Mesothelial cell of epicardium (in vitro differentiated cells): Measurements from ENCODE around the gene PARD3. TPM values are rescaled to one million over a fixed set of nuclear protein-coding genes. Genes with fewer than 3 reads are reported as not detected.
"Not testable (repeated sequence)": the region's sequence is repeated elsewhere in the genome, so short reads cannot be mapped to it uniquely, and the experiment has no call there.

Experiments used
- DNase-seq, 2 experiments: peaks; one replicate each; pipeline ENCODE4 v3.0.0; 2021; ENCODE audit warnings: low spot score in 2 of 2; ENCODE audit not compliant: unreplicated experiment in 2 of 2
- H3K27ac Mint-ChIP-seq: 2 replicates; pipeline ENCODE4 v1.8.0; 2021; ENCODE audit warnings: mixed read lengths
- H3K27me3 Mint-ChIP-seq: 2 replicates; pipeline ENCODE4 v1.8.0; 2021; ENCODE audit warnings: low read depth, mixed read lengths
- H3K36me3 Mint-ChIP-seq: 2 replicates; pipeline ENCODE4 v1.8.0; 2021; ENCODE audit warnings: mixed read lengths
- H3K4me1 Mint-ChIP-seq: 2 replicates; pipeline ENCODE4 v1.8.0; 2021; ENCODE audit warnings: mixed read lengths
- H3K4me3 Mint-ChIP-seq: 2 replicates; pipeline ENCODE4 v1.8.0; 2021; ENCODE audit warnings: mild to moderate bottlenecking, moderate library complexity, mixed read lengths
- H3K9me3 Mint-ChIP-seq: 2 replicates; pipeline ENCODE4 v1.8.0; 2021; ENCODE audit warnings: mixed read lengths
- total RNA-seq: library from RNA; stranded (reverse); gene quantifications from 3 replicates; pipeline ENCODE4 v1.2.1, GENCODE V29; 2021
- TF ChIP-seq, protein P1 (sequence below): fragments of 200-600 bp; sonication (generic); IDR thresholded peaks from one replicate; pipeline ENCODE4 v1.5.0; 2021; ENCODE audit warnings: antibody characterized with exemption; ENCODE audit not compliant: unreplicated experiment

Gene PARD3
- total RNA-seq, 1 donor from 2014 or later, result 73.2 TPM

DNA sequence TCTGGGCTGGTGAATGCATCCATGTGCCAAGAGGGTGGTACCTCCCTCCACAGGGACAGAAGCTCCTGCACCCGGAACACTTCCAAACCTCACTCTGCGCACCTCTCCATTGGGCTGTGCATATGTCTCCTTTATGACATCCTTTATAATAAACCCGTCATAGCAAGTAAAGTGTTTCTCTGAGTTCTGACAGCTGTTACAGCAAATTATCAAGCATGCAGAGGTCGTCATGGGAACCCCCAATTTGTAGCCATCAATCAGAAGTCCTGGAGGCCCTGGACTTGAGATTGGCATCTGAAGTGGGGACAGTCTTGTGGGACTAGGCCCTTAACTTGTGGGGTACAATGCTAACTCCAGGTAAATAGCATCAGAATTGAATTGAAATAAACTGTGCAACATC is 29.4 kb upstream of the PARD3 start:
- no peaks in the 10 kb centered on the region for H3K9me3 Mint-ChIP-seq

GRCh38 chr10:34843470-34843869 is 28.4 kb upstream of the PARD3 start:
- H3K27me3 Mint-ChIP-seq, H3K4me3 Mint-ChIP-seq, H3K4me1 Mint-ChIP-seq, H3K9me3 Mint-ChIP-seq, H3K36me3 Mint-ChIP-seq, DNase-seq, H3K27ac Mint-ChIP-seq: not testable (repeated sequence)

More for the DNA sequence above, 29.4 kb upstream of the PARD3 start:
- Mint-ChIP-seq H3K27me3 (peaks cover 2% of the 10 kb centered on the region), H3K36me3 (no peaks in the 10 kb centered on the region), H3K4me1 (no peaks in the 10 kb centered on the region), H3K4me3 (no peak overlapping the region), H3K27ac (no peak overlapping the region)
- TF ChIP-seq, protein P1, sequence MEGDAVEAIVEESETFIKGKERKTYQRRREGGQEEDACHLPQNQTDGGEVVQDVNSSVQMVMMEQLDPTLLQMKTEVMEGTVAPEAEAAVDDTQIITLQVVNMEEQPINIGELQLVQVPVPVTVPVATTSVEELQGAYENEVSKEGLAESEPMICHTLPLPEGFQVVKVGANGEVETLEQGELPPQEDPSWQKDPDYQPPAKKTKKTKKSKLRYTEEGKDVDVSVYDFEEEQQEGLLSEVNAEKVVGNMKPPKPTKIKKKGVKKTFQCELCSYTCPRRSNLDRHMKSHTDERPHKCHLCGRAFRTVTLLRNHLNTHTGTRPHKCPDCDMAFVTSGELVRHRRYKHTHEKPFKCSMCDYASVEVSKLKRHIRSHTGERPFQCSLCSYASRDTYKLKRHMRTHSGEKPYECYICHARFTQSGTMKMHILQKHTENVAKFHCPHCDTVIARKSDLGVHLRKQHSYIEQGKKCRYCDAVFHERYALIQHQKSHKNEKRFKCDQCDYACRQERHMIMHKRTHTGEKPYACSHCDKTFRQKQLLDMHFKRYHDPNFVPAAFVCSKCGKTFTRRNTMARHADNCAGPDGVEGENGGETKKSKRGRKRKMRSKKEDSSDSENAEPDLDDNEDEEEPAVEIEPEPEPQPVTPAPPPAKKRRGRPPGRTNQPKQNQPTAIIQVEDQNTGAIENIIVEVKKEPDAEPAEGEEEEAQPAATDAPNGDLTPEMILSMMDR, result no peak
- DNase-seq, result no peak

- H3K27ac Mint-ChIP-seq, result no peak overlapping the region
- TF ChIP-seq, protein P1, result no peak
- H3K27me3 Mint-ChIP-seq, result peaks cover 9% of the 10 kb centered on the region
- no peak overlapping the region for H3K4me3 Mint-ChIP-seq
- no peaks in the 10 kb centered on the region for H3K4me1 Mint-ChIP-seq
- no peaks in the 10 kb centered on the region for H3K9me3 Mint-ChIP-seq
- DNase-seq, result no peak
- H3K36me3 Mint-ChIP-seq, result no peaks in the 10 kb centered on the region
These were observed 23.3 kb upstream of the PARD3 start for GRCh38 chr10:34838366-34838900.

DNA sequence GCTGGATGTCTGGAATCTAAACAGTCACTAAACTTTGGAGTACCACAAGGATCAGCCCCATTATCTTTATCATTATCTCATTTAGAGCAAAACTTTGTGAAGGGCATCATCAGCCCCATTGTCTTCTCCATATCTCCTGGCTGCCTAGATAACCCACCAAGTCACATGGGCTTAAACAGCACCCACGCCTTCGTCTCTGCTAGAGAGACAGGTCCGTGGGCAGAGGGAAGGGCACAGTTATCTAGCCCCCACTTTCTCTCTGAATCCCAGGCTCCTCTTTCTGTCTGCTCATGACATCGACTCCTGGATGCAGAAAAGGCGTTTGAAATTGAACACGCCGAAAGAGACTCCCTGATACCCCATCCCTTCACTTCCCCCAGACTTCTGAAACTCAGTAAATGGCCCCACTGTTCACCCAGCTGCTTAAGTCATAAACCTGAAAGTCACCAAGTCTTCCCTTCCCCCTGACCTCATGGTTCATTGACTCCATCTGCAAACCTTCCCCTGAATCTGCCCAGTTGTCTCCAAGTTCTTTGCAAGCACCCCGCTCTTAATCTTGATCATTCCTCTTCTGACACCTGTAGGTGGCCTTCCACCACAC is 20.9 kb upstream of the PARD3 start:
- Mint-ChIP-seq H3K27me3 (peaks cover 9% of the 10 kb centered on the region), H3K4me3 (no peak overlapping the region), H3K36me3 (no peaks in the 10 kb centered on the region), H3K4me1 (no peaks in the 10 kb centered on the region), H3K27ac (no peak overlapping the region), H3K9me3 (no peaks in the 10 kb centered on the region)
- DNase-seq, result no peak
- TF ChIP-seq, protein P1, result no peak

DNA sequence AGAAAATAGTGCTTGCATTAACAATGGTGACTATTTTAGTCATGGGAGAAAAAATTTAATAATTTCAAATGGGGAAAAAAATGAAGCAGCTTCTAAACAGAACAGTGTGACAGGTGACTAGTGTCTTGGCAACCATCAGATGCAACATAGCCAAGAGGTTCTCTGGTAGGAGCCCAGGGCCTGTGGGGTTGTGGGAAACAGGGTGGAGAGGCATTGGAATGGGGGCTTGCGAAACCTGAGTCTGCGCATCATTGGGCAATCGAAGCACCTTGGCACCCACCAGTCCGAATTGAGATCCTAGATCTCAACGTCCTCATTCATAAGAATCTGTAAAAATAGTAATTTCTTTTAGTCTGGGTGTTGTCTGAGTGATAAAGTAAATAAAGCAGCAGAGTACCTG is 19.2 kb upstream of the PARD3 start:
- DNase-seq, result no peak
- Mint-ChIP-seq H3K36me3 (no peaks in the 10 kb centered on the region), H3K27me3 (peaks cover 16% of the 10 kb centered on the region), H3K4me1 (peaks cover 6% of the 10 kb centered on the region), H3K9me3 (no peaks in the 10 kb centered on the region), H3K27ac (no peak overlapping the region), H3K4me3 (no peak overlapping the region)
- TF ChIP-seq, protein P1, result no peak

DNA sequence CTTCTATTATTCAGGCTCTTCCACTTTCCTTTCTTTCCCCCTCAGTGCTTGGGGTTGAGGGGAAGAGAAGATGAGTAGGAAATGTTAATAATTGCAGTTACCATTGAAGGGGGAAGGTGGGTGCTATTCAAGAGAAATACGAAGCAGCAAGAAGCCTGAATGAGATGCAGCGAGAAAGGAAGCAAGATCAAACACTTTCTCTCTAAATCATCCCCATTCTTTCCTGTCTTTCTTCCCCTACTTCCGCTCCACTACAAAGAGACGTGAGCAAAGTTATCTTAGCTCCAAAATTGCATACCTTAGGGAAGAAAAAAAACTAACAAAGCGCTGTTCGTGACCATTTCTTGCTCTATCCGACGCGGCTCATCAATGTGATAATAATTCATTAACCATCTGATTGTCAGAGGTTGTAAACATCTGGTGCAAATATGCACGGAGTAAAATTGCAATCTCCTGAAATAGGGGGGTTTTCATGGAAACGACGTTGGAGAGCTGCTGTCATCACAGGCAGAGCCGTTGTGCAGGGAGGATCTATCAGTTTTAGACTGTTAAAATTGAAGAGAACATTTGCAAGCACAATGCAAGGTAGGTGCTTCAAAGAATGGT is 15.2 kb upstream of the PARD3 start:
- Mint-ChIP-seq H3K27me3 (peaks cover 33% of the 10 kb centered on the region), H3K9me3 (no peaks in the 10 kb centered on the region), H3K4me3 (peak overlapping the region; percentile 48), H3K36me3 (no peaks in the 10 kb centered on the region), H3K4me1 (peaks cover 6% of the 10 kb centered on the region), H3K27ac (no peak overlapping the region)
- no peak for DNase-seq
- TF ChIP-seq, protein P1, result no peak
